A673 (cell line): ENCODE results near the gene DNLZ.
"Not testable (repeated sequence)": the region's sequence is repeated elsewhere in the genome, so short reads cannot be mapped to it uniquely, and the experiment has no call there.

Experiments
- CTCF ChIP-seq: fragments of 300-800, 200-600 bp; sonication (generic); conservative IDR thresholded peaks from 2 replicates; pipeline ENCODE4 v1.5.1; 2017; ENCODE audit warnings: low read depth, mild to moderate bottlenecking, antibody characterized with exemption, low read length, moderate library complexity, mixed read lengths
- EZH2 ChIP-seq: fragments of 200-600 bp; sonication (generic); IDR thresholded peaks from 2 replicates; pipeline ENCODE4 v1.6.1; 2017; ENCODE audit warnings: borderline replicate concordance, low read depth, mild to moderate bottlenecking, mixed read lengths, antibody characterized with exemption, low read length; ENCODE audit not compliant: poor library complexity, severe bottlenecking

DNA sequence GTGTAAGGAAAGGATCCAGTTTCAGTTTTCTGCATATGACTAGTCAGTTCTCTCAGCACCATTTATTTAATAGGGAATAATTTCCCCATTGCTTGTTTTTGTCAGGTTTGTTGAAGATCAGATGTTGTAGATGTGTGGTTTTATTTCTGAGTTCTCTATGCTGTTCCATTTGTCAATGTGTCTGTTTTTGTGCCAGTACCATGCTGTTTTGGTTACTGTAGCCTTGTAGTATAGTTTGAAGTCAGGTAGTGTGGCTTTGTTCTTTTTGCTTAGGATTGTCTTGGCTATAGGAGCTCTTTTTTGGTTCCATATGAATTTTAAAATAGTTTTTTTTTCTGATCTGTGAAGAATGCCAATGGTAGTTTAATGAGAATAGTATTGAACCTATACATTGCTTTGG, 42.6 kb downstream of the DNLZ start:
- not testable (repeated sequence) for TF ChIP-seq CTCF, EZH2
